GM18951 (cell line): ENCODE results near the gene BAIAP2.

Experiments used
- POLR2A ChIP-seq: IDR thresholded peaks from 4 replicates; pipeline ENCODE4 v1.6.1; 2011; ENCODE audit warnings: mild to moderate bottlenecking; ENCODE audit not compliant: insufficient read length, insufficient read depth; ENCODE audit errors: extremely low read depth
- in situ Hi-C: fragments of 300-500 bp; cut with MboI; formaldehyde crosslinking; loops from one replicate; pipeline ENCODE4 v1.12.0; 2022; ENCODE audit warnings: low sequenced_read_pairs, mixed read lengths, inconsistent platforms; ENCODE audit not compliant: unreplicated experiment

Gene BAIAP2

DNA sequence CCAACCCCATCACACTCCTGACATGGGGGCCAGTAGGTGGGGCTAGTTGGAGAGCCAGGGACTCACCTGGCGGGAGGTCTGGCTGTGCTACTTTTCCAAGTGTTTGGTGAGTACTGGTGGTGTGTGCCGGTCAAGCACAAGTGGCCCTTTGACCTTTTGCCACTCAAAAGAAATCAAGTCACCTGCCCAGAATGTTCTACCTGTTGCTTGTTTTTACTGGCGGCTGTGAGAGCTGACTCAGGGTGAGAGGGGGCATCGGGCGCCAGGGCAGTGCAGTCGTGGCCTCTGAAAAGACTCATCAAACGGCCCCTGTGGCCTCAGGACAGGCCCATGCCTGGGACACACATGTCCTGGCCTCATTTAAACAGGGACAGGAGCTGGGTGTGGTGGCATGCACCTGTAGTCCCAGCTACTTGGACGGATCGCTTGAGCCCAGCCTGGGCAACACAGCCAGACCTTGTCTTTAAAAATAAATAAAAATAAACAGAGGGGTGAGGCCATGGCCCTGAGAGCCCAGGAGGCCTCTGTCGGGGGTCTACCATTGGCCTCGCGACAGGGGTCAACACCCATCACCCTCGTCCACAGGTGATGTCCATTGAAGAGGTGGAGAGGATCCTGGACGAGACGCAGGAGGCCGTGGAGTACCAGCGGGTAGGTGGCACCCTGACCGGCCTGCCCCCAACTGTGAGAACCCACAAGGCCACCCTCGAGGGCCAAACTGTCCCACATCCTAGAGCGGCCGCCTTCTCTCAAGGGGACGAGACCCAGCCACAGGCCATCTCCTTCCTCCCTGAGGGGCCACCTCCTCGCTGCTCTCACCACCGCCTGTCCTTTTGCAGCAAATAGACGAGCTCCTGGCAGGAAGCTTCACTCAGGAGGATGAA lies 38.3 kb upstream of the BAIAP2 start:
- TF ChIP-seq POLR2A, result no peak
- in situ Hi-C loops, result no loop called here

DNA sequence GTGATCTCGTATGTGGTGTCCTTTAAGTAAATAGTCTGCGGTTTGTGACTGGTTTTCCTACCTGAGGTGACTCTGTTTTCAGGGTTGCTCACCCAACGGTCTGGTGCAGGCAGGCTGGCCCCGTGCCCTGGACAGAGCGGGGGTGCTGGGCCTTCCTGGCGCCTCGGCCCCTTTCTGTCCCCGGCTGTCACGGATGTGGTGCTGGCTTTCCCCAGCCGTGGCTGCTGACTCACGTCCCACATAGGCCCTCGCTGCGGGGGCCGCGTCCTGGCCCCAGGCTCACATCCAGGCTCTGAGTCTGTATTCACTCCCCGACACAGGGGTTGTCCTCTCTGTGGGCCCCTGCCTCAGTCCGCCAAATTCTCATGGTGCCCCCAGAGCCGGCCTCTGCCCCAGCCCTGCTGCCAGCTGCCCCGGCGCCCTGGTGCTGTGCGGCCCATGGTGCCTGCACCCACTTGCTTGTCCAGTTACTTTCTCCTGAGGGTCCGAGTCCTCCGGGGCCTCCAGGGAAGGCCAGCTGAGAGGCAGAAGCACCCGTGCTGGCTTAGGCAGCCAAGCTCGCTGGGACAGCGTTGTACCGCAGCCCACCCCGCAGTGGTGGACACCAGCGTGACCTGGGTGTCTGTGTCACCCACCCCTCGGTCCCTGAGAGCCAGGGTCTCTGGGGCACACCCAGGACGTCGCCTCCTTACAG lies 37.4 kb upstream of the BAIAP2 start:
- in situ Hi-C loops, result no loop called here
- TF ChIP-seq POLR2A, result no peak

DNA sequence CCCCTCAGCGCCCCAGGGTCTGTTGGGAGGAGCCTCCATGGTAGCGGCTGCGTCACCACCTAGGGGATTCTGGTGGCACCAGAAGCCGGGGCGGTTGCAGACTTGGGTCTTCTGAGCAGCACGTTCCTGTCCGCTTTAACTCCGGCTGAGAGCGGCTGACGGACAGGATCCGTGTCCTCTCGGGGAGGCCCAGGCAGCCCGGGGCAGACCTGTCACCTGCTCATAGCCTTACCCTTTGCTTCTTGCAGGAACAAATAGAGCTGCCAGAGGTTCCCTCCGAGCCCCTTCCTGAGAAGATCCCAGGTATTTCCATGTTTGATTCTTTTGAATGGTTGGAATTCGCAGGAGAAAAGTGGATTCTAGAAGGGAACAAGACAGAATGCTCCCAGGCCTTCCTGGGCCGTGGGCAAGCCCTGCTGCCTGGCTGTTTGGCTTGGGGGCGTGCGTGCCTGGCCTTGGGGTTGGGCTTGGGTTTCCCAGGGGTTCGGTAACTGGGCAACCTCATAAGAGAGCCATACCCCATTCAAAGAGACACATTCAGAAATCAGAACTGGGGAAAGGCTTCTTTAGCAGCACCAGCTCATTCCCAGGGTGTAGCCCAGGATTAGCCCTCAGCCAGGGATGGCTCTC lies 36.7 kb upstream of the BAIAP2 start:
- in situ Hi-C loops, result no loop called here
- TF ChIP-seq POLR2A, result no peak

DNA sequence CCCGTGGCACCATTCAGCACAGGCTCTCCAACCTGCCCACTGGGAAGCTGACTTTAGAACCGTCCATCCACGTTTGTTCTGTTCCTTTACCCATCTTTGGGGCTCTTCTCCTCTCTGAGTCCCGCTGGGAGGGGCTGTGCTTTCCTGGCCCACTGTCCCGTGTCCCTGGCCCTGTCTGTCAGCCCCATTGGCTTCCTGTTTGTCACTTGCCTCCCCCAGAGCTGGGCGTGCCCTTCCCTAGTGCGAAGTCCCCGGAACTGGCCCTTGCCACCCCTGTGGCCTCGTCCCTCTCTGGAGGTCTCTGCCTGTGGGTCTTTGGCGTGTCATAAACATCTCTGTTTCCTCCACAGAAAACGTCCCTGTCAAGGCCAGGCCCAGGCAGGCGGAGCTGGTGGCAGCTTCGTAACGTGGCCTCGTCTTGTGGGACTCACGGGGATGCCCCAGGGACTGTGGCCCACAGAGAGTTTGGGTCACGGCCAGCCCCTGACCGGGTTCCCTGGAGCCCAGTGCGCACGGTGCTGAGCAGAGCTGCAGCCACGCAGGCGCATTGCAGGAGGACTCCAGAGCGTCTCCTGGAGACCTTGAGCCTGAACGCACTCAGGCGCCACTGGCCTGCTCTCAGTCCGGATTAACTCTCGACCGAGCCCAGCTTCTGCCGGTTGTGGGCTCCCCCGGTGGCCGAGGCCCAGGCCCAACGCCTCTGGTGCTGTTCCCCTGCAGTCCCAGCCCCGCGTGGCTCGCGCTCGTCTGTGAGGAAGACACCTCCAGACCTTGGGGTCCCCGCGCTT lies 36.0 kb upstream of the BAIAP2 start:
- in situ Hi-C loops, result no loop called here
- no peak for TF ChIP-seq POLR2A

DNA sequence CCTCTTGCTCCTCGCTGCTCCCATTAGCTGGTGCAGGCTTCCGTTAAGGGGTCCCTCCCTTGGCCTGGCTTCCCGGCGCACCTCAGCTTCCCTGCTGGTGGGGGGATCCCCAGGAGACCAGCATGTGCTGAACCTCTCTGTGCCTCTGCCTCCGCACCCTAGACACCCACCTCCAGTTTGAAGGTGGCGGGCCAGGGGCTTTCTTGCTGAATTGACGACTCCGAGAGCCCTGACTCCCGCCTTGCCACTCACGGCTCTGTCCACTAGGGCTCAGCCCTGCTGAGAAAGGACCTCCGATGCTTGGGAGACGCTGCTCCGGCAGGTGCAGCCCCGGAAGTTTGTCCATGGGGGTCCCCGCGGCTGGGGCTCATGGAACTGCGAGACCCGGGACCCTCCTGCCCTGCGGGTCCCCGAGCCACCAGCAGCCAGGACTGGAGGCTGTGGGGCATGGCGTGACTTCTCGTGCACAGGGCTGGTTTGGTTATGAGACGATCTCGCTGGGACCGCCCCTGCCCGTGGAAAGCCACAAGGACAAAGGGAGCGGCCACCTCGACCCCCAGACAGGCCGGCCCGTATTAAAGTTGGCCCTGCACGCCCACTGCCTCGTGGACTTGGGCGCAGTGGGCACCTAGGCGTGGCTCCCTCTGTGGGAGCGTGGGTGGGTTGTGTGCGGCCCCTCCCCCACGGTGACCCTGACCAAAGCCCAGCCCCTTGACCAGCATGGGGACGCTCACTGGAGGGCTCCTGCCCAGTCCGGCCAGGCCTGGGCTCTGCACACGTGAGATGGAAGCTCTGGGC lies 35.2 kb upstream of the BAIAP2 start:
- TF ChIP-seq POLR2A, result no peak
- in situ Hi-C loops, result no loop called here

DNA sequence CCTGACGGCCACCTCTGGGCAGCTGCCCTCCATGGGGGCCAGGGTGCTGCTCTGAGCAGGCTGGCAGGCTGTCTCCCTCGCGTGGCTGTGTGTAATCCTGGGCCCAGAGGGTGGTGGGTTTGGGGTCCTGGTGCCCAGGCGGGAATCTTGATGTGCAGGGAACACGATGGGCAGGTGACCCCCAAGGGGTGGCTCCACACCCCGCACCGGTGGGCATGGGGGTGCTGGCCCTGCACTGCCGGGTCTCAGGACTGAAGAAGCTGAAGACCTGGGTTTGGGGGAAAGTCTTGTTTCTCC lies 34.7 kb upstream of the BAIAP2 start:
- TF ChIP-seq POLR2A, result no peak
- in situ Hi-C loops, result no loop called here

DNA sequence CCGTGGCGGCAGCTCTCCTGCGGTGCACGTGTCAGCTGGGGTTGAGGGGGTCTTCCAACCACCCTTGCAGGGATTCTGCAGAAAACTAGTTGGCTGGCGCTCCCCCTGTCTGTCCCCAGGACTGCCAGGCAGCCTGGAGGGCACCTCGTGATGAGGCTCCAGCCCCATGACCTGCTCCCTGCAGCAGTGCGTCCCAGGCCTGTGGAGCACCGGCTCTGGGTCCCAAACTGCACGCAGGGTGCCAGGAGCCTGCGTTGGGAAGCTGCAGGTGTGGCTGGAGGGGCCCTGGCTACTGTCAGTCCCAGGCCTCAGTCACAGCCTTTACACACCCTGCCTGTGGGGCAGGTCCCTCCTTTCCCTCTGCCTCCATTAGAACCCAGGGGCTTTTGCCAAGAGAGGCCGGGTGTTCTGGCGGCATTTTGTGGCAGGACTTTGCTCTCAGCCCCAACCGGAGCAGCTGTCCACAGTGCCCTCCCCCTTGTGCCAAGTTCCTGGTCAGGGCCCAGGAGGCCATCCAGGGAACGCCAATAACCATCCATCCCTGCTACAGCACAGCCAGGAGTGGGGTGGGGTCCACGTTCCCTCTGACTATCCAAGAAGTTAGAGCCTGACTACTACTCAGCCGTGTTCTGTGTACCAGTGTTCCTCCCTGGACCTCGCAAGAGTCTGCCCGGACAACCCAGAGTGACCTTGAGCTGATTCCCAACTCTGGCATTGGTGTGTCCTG lies 34.2 kb upstream of the BAIAP2 start:
- in situ Hi-C loops, result no loop called here
- TF ChIP-seq POLR2A, result no peak

DNA sequence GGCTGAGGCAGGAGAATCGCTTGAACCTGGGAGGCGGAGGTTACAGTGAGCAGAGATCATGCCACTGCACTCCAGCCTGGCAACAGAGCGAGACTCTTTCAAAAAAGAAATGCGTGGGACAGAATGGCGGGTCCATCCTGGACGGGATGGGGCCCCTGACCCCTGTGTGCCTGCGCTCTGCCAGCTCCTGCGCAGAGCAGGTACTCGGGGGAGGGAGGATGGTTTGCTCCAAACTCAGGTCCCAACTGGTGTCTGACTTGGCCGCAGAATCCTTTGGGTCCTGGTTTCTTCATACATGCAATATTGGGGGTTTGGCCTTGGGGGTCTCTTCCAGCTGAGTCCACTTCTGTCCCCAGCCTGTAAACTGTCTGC lies 33.0 kb upstream of the BAIAP2 start:
- in situ Hi-C loops, result no loop called here
- TF ChIP-seq POLR2A, result no peak

DNA sequence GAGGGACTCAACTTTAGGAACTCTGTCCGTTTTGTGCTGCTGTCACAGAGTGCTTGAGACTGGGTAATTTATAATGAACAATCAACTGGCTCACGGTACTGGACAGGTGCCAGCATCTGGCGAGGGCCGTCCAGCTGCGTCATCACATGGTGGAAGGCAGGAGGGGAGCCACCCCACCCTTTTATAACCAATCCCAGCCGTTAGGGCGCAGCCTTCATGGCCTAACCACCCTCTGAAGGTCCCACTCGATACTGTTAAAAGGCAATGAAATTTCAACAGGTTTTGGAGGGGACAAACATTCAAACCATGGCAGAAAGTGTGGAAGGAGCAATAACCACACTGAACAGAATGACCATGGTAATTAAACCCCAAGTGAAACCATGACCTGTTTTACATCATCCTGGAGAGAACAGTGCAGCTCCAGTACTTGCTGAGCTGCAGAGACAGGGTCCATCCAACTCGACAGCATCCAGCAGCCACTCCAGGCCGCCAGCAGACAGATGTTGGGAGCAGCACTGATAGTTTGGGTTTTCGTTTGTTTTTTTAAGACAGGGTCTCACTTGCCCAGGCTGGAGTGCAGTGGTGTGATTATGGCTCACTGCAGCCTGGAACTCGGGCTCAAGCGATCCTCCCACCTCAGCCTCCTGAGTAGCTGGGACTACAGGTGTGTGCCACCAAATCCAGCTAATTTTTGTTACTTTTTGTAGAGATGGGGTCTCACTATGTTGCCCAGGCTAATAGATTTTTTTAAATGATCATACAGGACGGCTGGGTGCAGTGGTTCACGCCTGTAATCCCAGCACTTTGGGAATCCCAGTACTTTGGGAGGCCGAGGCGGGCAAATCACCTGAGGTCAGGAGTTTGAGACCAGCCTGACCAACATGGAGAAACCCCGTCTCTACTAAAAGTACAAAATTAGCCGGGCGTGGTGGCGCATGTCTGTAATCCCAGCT lies 32.3 kb upstream of the BAIAP2 start:
- no peak for TF ChIP-seq POLR2A
- in situ Hi-C loops, result no loop called here

DNA sequence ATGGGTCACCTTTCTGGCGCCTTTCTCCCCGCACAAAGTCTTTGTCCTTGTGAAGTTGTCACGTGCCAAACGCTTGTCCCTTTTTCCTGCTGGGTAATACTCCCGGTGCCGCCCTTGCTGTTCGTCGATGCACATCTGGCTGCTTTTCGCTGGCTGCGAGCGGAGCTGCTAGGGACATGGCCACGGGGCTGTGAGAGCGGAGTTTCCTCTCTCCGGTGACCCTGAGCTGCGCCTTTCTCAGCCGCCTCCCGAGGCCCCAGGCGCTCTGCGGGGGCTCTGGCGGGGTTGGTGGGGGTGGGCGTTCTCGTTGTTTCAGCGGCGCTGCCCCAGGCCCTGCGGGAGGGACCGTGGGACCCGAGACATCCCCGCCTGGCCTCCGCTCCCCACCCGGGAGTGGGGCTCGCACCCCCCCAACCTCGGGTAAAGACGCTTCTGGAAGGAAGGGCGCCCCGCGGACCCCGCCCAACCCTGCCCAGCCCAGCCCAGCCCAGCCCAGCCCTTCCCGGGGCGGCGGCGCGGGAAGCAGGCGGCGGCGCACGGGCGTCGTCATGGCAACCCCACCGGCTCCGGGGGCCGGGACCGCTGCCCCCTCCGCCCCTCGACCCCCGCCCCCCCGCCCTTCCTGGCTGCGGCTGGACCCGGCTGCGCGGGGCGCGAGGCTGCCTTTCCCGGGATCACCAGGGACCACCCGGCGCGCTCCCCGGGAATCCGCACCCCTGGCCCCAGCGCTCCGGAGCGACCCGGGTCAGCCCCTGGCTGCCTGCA lies 31.1 kb upstream of the BAIAP2 start:
- in situ Hi-C loops, result no loop called here
- TF ChIP-seq POLR2A, result no peak
